IgD-negative memory B cell (primary cell): ENCODE results near the gene MYO3B. TPM values are rescaled to one million over a fixed set of nuclear protein-coding genes. Genes with fewer than 3 reads are reported as not detected.

Source experiments
- H3K27ac Mint-ChIP-seq, 3 donors: one replicate each; pipeline ENCODE4 v1.8.0; 2020 to 2022; ENCODE audit warnings: mild to moderate bottlenecking in 3 of 3, mixed read lengths in 3 of 3, moderate library complexity in 1 of 3
- H3K27me3 Mint-ChIP-seq: one replicate; pipeline ENCODE4 v1.8.0; 2021; ENCODE audit warnings: mixed read lengths
- H3K36me3 Mint-ChIP-seq: one replicate; pipeline ENCODE4 v1.8.0; 2020; ENCODE audit warnings: mild to moderate bottlenecking, mixed read lengths
- H3K4me1 Mint-ChIP-seq, 3 donors: one replicate each; pipeline ENCODE4 v1.8.0; 2020 to 2022; ENCODE audit warnings: mixed read lengths in 3 of 3, mild to moderate bottlenecking in 1 of 3
- H3K4me3 Mint-ChIP-seq, 4 donors: one replicate each; pipeline ENCODE4 v1.8.0; 2020 to 2022; ENCODE audit warnings: mild to moderate bottlenecking in 4 of 4, mixed read lengths in 4 of 4, moderate library complexity in 3 of 4
- H3K9me3 Mint-ChIP-seq, 3 donors: one replicate each; pipeline ENCODE4 v1.8.0; 2020 to 2021; ENCODE audit warnings: mixed read lengths in 3 of 3, mild to moderate bottlenecking in 1 of 3
- polyA plus RNA-seq: library from polyadenylated mRNA; unstranded; fragments of 300-500 nt; fragmentation: Illumina TruSeq; gene quantifications from one replicate; pipeline ENCODE4 v1.2.3, GENCODE V29; 2021

The MYO3B gene
- polyA plus RNA-seq, 1 donor from 2014 or later, result 0.23 TPM

- Mint-ChIP-seq H3K27ac (no peak overlapping the region), H3K4me3 (no peak overlapping the region), H3K4me1 (no peaks in the 10 kb centered on the region), H3K9me3 (peaks cover 0 to 2% (median 2%) of the 10 kb centered on the region in 3 donors), H3K36me3 (no peaks in the 10 kb centered on the region), H3K27me3 (peaks cover 9% of the 10 kb centered on the region)
Observed at GRCh38 chr2:170694316-170694715, 516.4 kb downstream of the MYO3B start.

GRCh38 chr2:170695521-170696410 is 517.8 kb downstream of the MYO3B start:
- Mint-ChIP-seq H3K36me3 (no peaks in the 10 kb centered on the region), H3K9me3 (peaks cover 0 to 4% (median 2%) of the 10 kb centered on the region in 3 donors), H3K4me3 (peak overlapping the region in 1 of 4 donors; percentile 74), H3K4me1 (no peaks in the 10 kb centered on the region), H3K27ac (no peak overlapping the region), H3K27me3 (peaks cover 9% of the 10 kb centered on the region)

- peaks cover 5% of the 10 kb centered on the region for H3K27me3 Mint-ChIP-seq
- peaks cover 0 to 2% (median 1%) of the 10 kb centered on the region in 3 donors for H3K9me3 Mint-ChIP-seq
- no peaks in the 10 kb centered on the region for H3K4me1 Mint-ChIP-seq
- H3K27ac Mint-ChIP-seq, result no peak overlapping the region
- no peaks in the 10 kb centered on the region for H3K36me3 Mint-ChIP-seq
- no peak overlapping the region for H3K4me3 Mint-ChIP-seq
Observed at GRCh38 chr2:170696948-170697347, 519.0 kb downstream of the MYO3B start.

GRCh38 chr2:170701011-170701410 is 523.1 kb downstream of the MYO3B start:
- H3K27me3 Mint-ChIP-seq, result peaks cover 4% of the 10 kb centered on the region
- no peaks in the 10 kb centered on the region for H3K4me1 Mint-ChIP-seq
- H3K27ac Mint-ChIP-seq, result no peak overlapping the region
- H3K36me3 Mint-ChIP-seq, result no peaks in the 10 kb centered on the region
- peaks cover 4 to 6% (median 5%) of the 10 kb centered on the region in 3 donors for H3K9me3 Mint-ChIP-seq
- H3K4me3 Mint-ChIP-seq, result no peak overlapping the region

- Mint-ChIP-seq H3K27me3 (peaks cover 18% of the 10 kb centered on the region), H3K4me1 (peaks cover 0 to 4% (median 0%) of the 10 kb centered on the region in 3 donors)
Observed at GRCh38 chr2:170703776-170704476, 526.0 kb downstream of the MYO3B start.

More at GRCh38 chr2:170703776-170704476, 526.0 kb downstream of the MYO3B start:
- H3K27ac Mint-ChIP-seq, result no peak overlapping the region
- H3K9me3 Mint-ChIP-seq, result peaks cover 4 to 6% (median 5%) of the 10 kb centered on the region in 3 donors
- H3K36me3 Mint-ChIP-seq, result no peaks in the 10 kb centered on the region
- H3K4me3 Mint-ChIP-seq, result no peak overlapping the region
